Mammary epithelial cell (primary cell): ENCODE results near the gene SYNJ2.

ENCODE experiments used
- EZH2 ChIP-seq: IDR thresholded peaks from 2 replicates; pipeline ENCODE4 v1.6.1; 2012; ENCODE audit warnings: low read length, inconsistent platforms, borderline replicate concordance
- TF ChIP-seq, protein P1 (sequence below), 2 donors: IDR thresholded peaks in 1 of 2; conservative IDR thresholded peaks in 1 of 2; 2 replicates each; pipeline ENCODE4 v1.5.1; 2011 to 2012; ENCODE audit warnings: inconsistent platforms in 2 of 2, low read length in 2 of 2, mild to moderate bottlenecking in 2 of 2, control low read depth in 1 of 2, low read depth in 1 of 2; ENCODE audit not compliant: insufficient read depth in 1 of 2; ENCODE audit errors: extremely low read depth in 1 of 2

DNA sequence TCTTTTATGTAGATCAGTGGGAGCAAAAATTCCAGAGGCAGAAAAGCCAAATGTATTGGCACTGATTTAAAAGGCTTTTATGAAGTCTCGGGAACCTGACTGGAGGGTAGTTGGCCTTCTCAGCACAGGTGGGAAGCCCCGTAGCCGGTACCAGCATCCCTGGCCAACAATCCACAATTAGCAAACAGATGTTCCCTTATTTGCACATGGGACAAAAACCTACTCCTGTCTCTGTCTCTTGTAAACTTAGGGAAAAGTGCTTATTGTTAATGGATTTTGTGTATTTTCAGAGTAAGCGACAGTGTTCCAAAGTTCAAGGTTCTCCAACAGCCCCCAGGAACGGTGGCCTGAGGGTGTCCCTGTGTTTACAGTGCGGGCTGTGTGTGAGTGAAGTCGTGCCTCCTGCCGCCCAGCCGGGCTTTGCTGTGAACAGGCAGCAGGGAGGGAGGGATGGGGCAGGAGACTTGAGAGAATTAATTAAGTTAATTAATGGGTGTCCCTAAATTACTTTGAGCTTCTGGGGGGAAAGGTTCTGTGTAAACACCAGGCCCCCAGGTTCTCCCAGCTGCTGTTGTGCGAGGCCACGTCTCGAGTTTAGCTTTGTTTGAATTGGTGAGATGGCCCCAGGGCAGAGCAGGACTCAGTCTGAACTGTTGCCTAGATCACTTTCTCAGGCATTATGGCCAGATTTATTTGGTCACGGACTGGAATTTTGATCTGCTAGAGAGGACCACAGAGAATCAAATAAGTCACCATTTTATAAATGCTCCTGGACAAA, 3.9 kb downstream of the SYNJ2 start:
- TF ChIP-seq, protein P1, sequence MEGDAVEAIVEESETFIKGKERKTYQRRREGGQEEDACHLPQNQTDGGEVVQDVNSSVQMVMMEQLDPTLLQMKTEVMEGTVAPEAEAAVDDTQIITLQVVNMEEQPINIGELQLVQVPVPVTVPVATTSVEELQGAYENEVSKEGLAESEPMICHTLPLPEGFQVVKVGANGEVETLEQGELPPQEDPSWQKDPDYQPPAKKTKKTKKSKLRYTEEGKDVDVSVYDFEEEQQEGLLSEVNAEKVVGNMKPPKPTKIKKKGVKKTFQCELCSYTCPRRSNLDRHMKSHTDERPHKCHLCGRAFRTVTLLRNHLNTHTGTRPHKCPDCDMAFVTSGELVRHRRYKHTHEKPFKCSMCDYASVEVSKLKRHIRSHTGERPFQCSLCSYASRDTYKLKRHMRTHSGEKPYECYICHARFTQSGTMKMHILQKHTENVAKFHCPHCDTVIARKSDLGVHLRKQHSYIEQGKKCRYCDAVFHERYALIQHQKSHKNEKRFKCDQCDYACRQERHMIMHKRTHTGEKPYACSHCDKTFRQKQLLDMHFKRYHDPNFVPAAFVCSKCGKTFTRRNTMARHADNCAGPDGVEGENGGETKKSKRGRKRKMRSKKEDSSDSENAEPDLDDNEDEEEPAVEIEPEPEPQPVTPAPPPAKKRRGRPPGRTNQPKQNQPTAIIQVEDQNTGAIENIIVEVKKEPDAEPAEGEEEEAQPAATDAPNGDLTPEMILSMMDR (conservative IDR thresholded peaks at IDR 0.05 in 1 of 2, IDR thresholded peaks at IDR 0.05 in 1 of 2; ENCODE audit: extremely low read depth in 1 of 2, insufficient read depth in 1 of 2, low read depth in 1 of 2, low read length in 2 of 2), result no peak
- TF ChIP-seq EZH2, result no peak
